ENCODE data around the gene TMEM178B. TPM values are rescaled to one million over a fixed set of nuclear protein-coding genes. Genes with fewer than 3 reads are reported as not detected.

The TMEM178B gene
- total RNA-seq, 1 experiment from 2014 or later, result 1.1 TPM

DNA sequence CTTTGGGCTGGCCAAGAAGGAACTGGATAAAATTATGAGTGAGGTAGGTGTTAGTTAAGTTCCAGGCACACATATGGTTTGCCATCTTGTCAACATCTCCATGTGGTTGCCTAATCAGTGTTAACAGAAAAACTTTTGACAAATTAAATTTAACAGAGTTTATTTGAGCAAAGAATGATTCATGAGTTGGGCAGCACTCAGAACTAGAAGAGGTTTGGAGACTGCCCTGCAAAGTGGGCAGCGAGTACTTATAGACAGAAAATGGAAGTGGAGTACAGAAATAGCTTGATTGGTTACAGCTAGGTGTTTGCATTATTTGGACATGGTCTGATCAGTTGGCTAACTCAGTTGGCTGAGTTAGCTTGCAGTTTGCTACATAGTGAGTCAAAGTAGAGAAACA is 439.9 kb downstream of the TMEM178B start:
- no peak for DNase-seq (ENCODE audit: low spot score)
- in situ Hi-C loops (cut with HindIII; ENCODE audit: low sequenced_read_pairs), result no loop called here

DNA sequence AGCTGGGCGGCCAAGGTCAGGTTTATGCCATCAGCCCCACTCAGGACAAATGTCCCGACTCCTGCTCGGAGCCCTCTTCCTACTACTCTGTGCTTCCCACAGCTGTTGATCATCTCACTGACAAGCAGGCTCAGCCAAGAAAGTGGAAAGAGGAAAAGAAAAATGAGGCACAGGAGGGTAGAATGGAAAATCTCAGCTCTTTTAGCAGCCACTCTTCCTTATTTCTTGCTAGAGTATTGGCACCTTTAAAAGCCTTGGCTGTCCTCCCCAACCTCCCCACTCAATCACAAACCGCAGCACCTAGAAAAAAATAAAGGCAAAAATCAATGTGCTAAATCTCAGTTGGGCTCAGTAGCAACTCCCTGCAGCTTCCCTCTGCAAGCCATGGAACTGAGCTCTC is 442.1 kb downstream of the TMEM178B start:
- DNase-seq (ENCODE audit: low spot score), result no peak
- in situ Hi-C loops (cut with HindIII; ENCODE audit: low sequenced_read_pairs), result no loop called here

DNA sequence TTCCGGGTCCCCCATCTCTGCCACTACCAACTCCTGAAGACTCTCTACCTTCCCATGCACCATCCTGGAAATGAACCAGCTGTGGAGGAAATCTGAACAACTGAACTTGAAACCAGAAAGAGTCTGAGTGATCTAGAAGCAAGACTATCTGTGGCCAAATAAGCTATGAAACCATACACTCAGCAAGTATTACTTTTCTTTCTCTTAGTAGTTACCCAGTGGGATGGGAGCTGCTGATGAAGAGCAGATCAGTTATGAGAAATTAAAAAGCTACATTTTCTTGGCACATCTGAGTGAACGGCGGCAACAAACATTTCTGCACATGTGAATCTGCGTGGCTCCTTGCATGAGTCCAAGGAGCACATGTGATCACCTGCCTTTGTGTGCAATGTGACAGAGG is 445.8 kb downstream of the TMEM178B start:
- in situ Hi-C loops (cut with HindIII; ENCODE audit: low sequenced_read_pairs), result no loop called here
- DNase-seq (ENCODE audit: low spot score), result no peak

DNA sequence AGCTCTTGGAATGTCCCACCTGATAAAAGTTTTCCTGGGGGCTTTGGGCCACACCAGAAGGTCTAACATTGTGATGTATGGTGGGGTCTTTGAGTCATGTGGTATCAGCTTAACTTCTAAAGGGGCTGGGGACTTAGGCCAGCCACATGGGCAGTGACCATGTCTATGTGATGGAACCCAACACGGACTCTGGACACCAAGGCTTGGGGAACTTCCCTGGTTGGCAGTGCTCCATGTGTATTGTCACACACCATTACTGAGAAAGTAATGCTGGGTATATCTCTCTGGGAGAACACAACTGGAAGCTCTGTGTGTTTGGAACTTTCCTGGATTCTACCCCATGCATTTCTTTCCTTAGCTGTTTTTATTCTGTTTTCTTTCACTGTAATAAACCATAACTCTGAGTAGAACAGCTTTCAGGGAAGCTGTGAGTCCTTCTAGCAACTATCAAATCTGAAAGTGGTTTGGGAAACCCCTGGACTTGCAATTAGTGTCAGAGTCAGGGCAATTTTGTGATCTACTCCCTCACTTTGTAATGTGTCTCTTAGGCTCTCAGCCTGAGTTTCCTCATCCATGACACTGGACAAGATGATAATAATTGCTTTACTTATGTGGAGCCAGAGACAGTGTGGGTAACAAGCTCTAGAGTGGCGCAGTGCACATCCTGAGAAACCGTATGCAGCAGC is 448.9 kb downstream of the TMEM178B start:
- in situ Hi-C loops (cut with HindIII; ENCODE audit: low sequenced_read_pairs), result no loop called here
- DNase-seq (ENCODE audit: low spot score), result no peak

GRCh38 chr7:141525973-141526514 is 452.2 kb downstream of the TMEM178B start:
- no peak for DNase-seq (ENCODE audit: low spot score)
- in situ Hi-C loops (cut with HindIII; ENCODE audit: low sequenced_read_pairs), result no loop called here

DNA sequence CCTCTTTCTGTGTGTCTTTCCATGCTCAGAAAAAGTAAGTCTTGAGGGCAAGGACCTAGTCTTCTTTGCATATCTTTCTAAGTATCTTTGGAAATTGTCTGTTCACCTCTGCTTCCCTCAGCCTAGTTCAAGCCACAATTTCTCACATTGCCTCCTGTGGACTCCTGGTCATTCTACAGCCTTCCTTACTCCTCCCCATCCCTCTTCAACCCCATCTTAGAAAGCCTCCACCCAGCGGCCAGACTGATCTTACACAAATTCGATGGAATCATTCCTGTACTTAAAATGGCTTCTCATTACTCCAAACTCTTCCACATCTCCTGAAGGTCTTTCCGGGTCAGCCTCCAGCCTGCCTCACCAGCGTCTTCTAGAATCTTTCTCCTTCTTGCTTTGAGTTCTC is 453.2 kb downstream of the TMEM178B start:
- in situ Hi-C loops (cut with HindIII; ENCODE audit: low sequenced_read_pairs), result no loop called here
- no peak for DNase-seq (ENCODE audit: low spot score)

DNA sequence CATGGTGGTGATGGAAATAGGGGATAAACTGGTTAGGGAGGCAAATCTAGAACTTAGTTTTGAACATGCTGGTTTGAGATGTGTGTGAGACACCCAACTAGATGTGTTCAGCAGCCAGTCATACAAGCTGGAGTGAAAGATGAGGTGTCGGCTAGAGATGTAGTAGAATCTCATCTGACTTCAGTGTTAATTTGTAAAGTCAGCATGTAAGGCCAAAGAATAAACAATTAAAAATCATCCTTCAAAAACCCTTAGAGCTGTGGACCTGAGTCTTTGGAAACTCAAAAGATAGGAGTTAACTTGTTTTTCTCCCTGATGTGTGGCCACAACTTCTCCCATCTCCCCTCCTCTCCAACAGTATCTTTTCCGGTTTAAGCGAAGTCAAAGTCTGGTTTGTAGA is 454.5 kb downstream of the TMEM178B start:
- DNase-seq (ENCODE audit: low spot score), result no peak
- in situ Hi-C loops (cut with HindIII; ENCODE audit: low sequenced_read_pairs), result no loop called here

Other genes with a start within 250 kb of the TMEM178B start
- gene BRAF, start 149.1 kb upstream of the TMEM178B start, total RNA-seq (2014; rRNA removed; shearing (Covaris generic)), result 11.4 and 20.0 TPM in 2 replicates
- 46.6 and 55.8 TPM in 2 replicates for gene MRPS33, start 59.1 kb upstream of the TMEM178B start, total RNA-seq (2014; rRNA removed; shearing (Covaris generic))

All from G401 (cell line).